Measurements from ENCODE around the gene LARGE1. TPM values are rescaled to one million over a fixed set of nuclear protein-coding genes. Genes with fewer than 3 reads are reported as not detected.

The LARGE1 gene
- total RNA-seq, 1 experiment from 2014 or later, result 1.5 TPM

GRCh38 chr22:33598821-33599220 lies 321.5 kb downstream of the LARGE1 start:
- H3K27me3 ChIP-seq (ENCODE audit: insufficient read depth, low read length), result no peaks in the 10 kb centered on the region

DNA sequence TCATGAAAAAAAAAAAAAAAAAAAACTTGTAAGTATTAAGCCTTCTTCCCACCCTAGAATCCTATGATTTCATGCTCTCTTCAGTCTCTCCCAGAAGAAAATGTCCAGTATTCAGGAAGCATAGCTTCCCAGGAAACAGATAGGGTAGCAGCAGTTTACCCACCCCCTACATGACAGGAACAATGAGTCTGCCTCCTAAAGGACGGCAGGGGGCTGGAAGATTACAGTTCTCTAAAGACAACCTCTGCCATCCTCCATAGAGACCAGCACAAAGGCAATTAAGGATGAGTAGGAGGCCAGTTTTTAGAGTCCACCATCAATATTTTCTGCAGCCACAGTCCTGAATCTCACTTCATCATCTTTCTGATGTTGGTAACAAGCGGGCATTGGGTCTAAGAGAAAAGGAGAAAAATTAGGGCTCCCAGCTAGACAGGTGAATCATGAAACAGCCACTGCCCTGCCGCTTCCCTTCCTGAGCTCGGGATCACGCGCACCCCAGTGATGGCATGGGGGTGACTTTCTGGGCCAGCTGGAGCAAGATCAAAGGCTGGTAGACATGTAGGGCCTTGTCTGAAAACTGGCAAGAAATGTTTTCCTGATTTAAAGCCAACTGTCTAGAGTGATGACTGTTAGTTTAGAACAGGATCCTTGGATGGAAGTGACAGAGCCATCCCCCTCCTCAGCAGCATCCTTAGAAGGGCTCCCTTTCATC lies 322.8 kb downstream of the LARGE1 start:
- BruUV-seq (replicated peaks), result no TSS peak
- ATAC-seq, result no peak
- no peak for DNase-seq (ENCODE audit: low read depth, low spot score)
- POLR2A ChIA-PET, result no interaction called here
- Histone ChIP-seq H3K9me2 (ENCODE audit: insufficient read depth) (no peaks in the 10 kb centered on the region), H3K36me3 (ENCODE audit: control insufficient read depth in 1 of 2, insufficient read depth in 2 of 2, low read length in 2 of 2) (no peaks in the 10 kb centered on the region), H4K20me1 (ENCODE audit: insufficient read depth) (no peaks in the 10 kb centered on the region), H3K4me2 (ENCODE audit: low read length) (no peak overlapping the region), H3K27me3 (ENCODE audit: insufficient read depth, low read length) (no peaks in the 10 kb centered on the region), H3K27ac (ENCODE audit: low read depth, low read length) (no peak overlapping the region), H3K9ac (ENCODE audit: low read length) (no peak overlapping the region), H2AFZ (ENCODE audit: low read depth, low read length, poor library complexity, severe bottlenecking) (no peak overlapping the region), H3K79me2 (ENCODE audit: insufficient read depth, low read length) (no peaks in the 10 kb centered on the region), H3K4me3 (replicated peaks in 1 of 2; ENCODE audit: low read depth in 1 of 2, low read length in 2 of 2) (no peak overlapping the region), H3K4me1 (ENCODE audit: control insufficient read depth in 1 of 2, insufficient read depth in 2 of 2, low read length in 2 of 2) (no peaks in the 10 kb centered on the region), H3K9me3 (ENCODE audit: control insufficient read depth in 1 of 2, insufficient read depth in 1 of 2, low read depth in 1 of 2, low read length in 2 of 2) (peaks cover 15 to 21% of the 10 kb centered on the region in 2 experiments; a peak in 2 of 4 replicates)
- RAD21 ChIA-PET (ENCODE audit: low non-redundant PET in 1 of 2, low total read pairs in 2 of 2, uncharacterized antibody in 2 of 2, unreplicated experiment in 2 of 2), result no interaction called here
- intact Hi-C loops (cut with micrococcal nuclease), result no loop called here
- CTCF ChIA-PET, result no interaction called here
- no peak for TF ChIP-seq TCF7L2 (IDR thresholded peaks at IDR 0.05; ENCODE audit: borderline replicate concordance, extremely low read depth, insufficient read depth, insufficient read length)
- TF ChIP-seq CEBPB (IDR thresholded peaks at IDR 0.05; ENCODE audit: low read depth), result no peak
- no peak for TF ChIP-seq YY1 (IDR thresholded peaks at IDR 0.05; ENCODE audit: extremely low read depth, insufficient replicate concordance, low read depth, low read length)
- TF ChIP-seq CBX3 (IDR thresholded peaks at IDR 0.05; ENCODE audit: low read depth), result no peak
- no peak for TF ChIP-seq CTCF (IDR thresholded peaks at IDR 0.05 in 2 of 3, conservative IDR thresholded peaks at IDR 0.05 in 1 of 3; ENCODE audit: borderline replicate concordance in 1 of 3, insufficient read depth in 1 of 3, low read depth in 2 of 3, low read length in 2 of 3)
- TF ChIP-seq ATF3 (IDR thresholded peaks at IDR 0.05), result no peak
- TF ChIP-seq ELF1 (IDR thresholded peaks at IDR 0.05; ENCODE audit: borderline replicate concordance, low read depth), result no peak
- no peak for TF ChIP-seq EZH2phosphoT487 (IDR thresholded peaks at IDR 0.05; ENCODE audit: borderline replicate concordance)
- no peak for TF ChIP-seq ZFX (IDR thresholded peaks at IDR 0.05)
- no peak for TF ChIP-seq MAX (IDR thresholded peaks at IDR 0.05)
- no peak for TF ChIP-seq EZH2 (IDR thresholded peaks at IDR 0.05)
- TF ChIP-seq JUND (IDR thresholded peaks at IDR 0.05), result no peak
- no peak for TF ChIP-seq ZNF274 (IDR thresholded peaks at IDR 0.05; ENCODE audit: low read depth, low read length)
- TF ChIP-seq SP1 (IDR thresholded peaks at IDR 0.05; ENCODE audit: low read depth), result no peak
- no peak for TF ChIP-seq SIN3A (IDR thresholded peaks at IDR 0.05; ENCODE audit: low read depth)

More at GRCh38 chr22:33598821-33599220, 321.5 kb downstream of the LARGE1 start:
- Histone ChIP-seq H3K4me3 (replicated peaks in 1 of 2; ENCODE audit: low read depth in 1 of 2, low read length in 2 of 2) (no peak overlapping the region), H3K9me2 (ENCODE audit: insufficient read depth) (no peaks in the 10 kb centered on the region), H4K20me1 (ENCODE audit: insufficient read depth) (no peaks in the 10 kb centered on the region), H3K36me3 (ENCODE audit: control insufficient read depth in 1 of 2, insufficient read depth in 2 of 2, low read length in 2 of 2) (no peaks in the 10 kb centered on the region), H3K9me3 (ENCODE audit: control insufficient read depth in 1 of 2, insufficient read depth in 1 of 2, low read depth in 1 of 2, low read length in 2 of 2) (peaks cover 21 to 27% of the 10 kb centered on the region in 2 experiments; a peak in 2 of 4 replicates), H3K9ac (ENCODE audit: low read length) (no peak overlapping the region), H2AFZ (ENCODE audit: low read depth, low read length, poor library complexity, severe bottlenecking) (no peak overlapping the region), H3K4me1 (ENCODE audit: control insufficient read depth in 1 of 2, insufficient read depth in 2 of 2, low read length in 2 of 2) (no peaks in the 10 kb centered on the region), H3K27ac (ENCODE audit: low read depth, low read length) (no peak overlapping the region), H3K79me2 (ENCODE audit: insufficient read depth, low read length) (no peaks in the 10 kb centered on the region), H3K4me2 (ENCODE audit: low read length) (no peak overlapping the region)
- ATAC-seq, result no peak
- no TSS peak for BruUV-seq (replicated peaks)
- DNase-seq (ENCODE audit: low read depth, low spot score), result no peak
- intact Hi-C loops (cut with micrococcal nuclease), result no loop called here
- ChIA-PET CTCF (no interaction called here), RAD21 (ENCODE audit: low non-redundant PET in 1 of 2, low total read pairs in 2 of 2, uncharacterized antibody in 2 of 2, unreplicated experiment in 2 of 2) (no interaction called here), POLR2A (no interaction called here)
- TF ChIP-seq SP1 (IDR thresholded peaks at IDR 0.05; ENCODE audit: low read depth) (no peak), EGR1 (IDR thresholded peaks at IDR 0.05; ENCODE audit: low read depth) (no peak), CBX3 (IDR thresholded peaks at IDR 0.05; ENCODE audit: low read depth) (no peak), RAD21 (IDR thresholded peaks at IDR 0.05; ENCODE audit: low read depth) (no peak), SIN3A (IDR thresholded peaks at IDR 0.05; ENCODE audit: low read depth) (no peak)
